Effector memory CD8-positive, alpha-beta T cell (primary cell): Measurements from ENCODE around the gene MCU.
"Not testable (repeated sequence)": the region's sequence is repeated elsewhere in the genome, so short reads cannot be mapped to it uniquely, and the experiment has no call there.

Source experiments
- ATAC-seq: fragments of 150-1000 bp; cut with Tn5 transposase; replicated peaks from 2 replicates; pipeline ENCODE4 v1.10.0; 2021; ENCODE audit warnings: mild to moderate bottlenecking, moderate library complexity
- DNase-seq, 3 experiments: peaks; one replicate each; pipeline ENCODE4 v3.0.0; 2021
- H3K27ac Mint-ChIP-seq, 2 donors: one replicate each; pipeline ENCODE4 v1.8.0; 2022; ENCODE audit warnings: mild to moderate bottlenecking in 2 of 2, mixed read lengths in 2 of 2, moderate library complexity in 2 of 2
- H3K27me3 Mint-ChIP-seq, 2 donors: one replicate each; pipeline ENCODE4 v1.8.0; 2022; ENCODE audit warnings: mixed read lengths in 2 of 2
- H3K36me3 Mint-ChIP-seq: one replicate; pipeline ENCODE4 v1.8.0; 2022; ENCODE audit warnings: mild to moderate bottlenecking, moderate library complexity, mixed read lengths; ENCODE audit not compliant: insufficient read depth
- H3K4me1 Mint-ChIP-seq, 2 donors: one replicate each; pipeline ENCODE4 v1.8.0; 2022; ENCODE audit warnings: low read depth in 2 of 2, mixed read lengths in 2 of 2
- H3K4me3 Mint-ChIP-seq, 2 donors: one replicate each; pipeline ENCODE4 v1.8.0; 2022; ENCODE audit warnings: mild to moderate bottlenecking in 2 of 2, mixed read lengths in 2 of 2, moderate library complexity in 2 of 2
- H3K9me3 Mint-ChIP-seq, 2 donors: one replicate each; pipeline ENCODE4 v1.8.0; 2022; ENCODE audit warnings: mixed read lengths in 2 of 2
- total RNA-seq, 9 experiments: gene quantifications; one replicate each; lab custom pipeline; 2026; lab: John Stamatoyannopoulos, UW

MCU gene, protein sequence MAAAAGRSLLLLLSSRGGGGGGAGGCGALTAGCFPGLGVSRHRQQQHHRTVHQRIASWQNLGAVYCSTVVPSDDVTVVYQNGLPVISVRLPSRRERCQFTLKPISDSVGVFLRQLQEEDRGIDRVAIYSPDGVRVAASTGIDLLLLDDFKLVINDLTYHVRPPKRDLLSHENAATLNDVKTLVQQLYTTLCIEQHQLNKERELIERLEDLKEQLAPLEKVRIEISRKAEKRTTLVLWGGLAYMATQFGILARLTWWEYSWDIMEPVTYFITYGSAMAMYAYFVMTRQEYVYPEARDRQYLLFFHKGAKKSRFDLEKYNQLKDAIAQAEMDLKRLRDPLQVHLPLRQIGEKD
- 13.5 to 21.3 (median 16.0) reads per million in 9 experiments for total RNA-seq

DNA sequence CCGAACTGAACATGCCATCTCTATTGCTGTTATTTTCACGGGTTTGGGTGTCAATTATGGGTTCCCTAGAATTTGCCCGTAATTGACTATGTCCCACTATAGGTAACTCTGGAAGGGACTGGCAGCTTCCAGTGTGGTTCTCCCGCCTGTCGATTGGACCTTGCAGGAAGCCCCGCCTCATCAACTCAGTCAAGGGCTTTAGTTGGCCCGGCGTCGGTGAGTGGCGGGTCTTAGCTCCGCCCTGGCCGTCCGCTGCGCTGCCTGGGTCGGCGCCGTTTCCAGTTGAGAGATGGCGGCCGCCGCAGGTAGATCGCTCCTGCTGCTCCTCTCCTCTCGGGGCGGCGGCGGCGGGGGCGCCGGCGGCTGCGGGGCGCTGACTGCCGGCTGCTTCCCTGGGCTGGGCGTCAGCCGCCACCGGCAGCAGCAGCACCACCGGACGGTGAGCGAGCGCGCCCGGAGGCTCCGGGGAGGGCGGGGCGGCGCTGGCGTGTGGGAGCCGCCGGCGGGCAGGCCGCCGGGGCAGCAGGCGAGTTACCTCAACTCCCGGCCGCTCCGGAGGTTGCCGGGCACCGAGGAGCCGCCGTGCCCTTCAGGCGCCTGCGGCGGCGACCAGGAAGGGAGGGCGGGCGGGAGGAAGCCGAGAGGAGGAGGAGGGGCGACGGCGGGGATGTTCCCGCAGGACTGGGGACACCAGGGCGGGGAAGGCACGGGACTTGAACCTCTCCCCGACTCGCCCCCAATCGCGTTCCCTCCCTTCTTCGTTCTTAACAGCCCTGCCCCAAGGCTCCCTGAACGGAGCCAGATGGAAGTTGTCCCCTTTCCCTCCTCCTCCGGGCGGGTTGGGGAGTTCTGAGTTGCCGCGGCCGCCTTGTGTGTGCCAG is at the start of gene MCU:
MCU (plus strand) TSS at position 281 of the 881 bp plus-strand sequence; CDS start at position 290, 9 bp downstream.
- peaks cover 4 to 8% of the 10 kb centered on the region in 2 donors for H3K27me3 Mint-ChIP-seq
- peak within 1 kb of the TSS; percentile 59 to 74 for H3K27ac Mint-ChIP-seq
- H3K36me3 Mint-ChIP-seq, result peaks cover 3% of the 10 kb centered on the region
- H3K4me3 Mint-ChIP-seq, result peak within 1 kb of the TSS; percentile 78 to 85
- peaks cover 15 to 27% of the 10 kb centered on the region in 2 donors for H3K4me1 Mint-ChIP-seq
- H3K9me3 Mint-ChIP-seq, result no peaks in the 10 kb centered on the region
- DNase-seq (peak; percentile 85 to 91 (median 89)), ATAC-seq (peak; percentile 93)

DNA sequence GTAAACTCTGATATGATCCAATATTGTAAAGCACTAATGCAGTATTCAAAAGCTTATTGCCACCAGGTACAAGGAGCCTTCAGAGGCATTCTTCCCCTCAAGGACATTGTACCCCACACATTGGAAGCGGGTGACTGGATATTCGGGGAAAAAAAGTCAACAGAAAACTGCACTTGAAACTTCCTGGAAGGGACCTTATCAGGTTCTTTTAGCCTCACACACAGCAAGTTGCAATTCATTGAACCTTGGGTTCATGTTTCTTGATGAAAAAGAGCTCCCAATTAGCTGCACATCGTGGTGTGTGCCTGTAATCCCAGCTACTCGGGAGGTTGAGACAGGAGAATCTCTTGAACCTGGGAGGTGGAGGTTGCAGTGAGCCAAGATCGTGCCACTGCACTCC is 49.6 kb upstream of the MCU start:
- H3K36me3 Mint-ChIP-seq, result no peaks in the 10 kb centered on the region
- H3K4me1 Mint-ChIP-seq, result no peaks in the 10 kb centered on the region
- no peaks in the 10 kb centered on the region for H3K9me3 Mint-ChIP-seq

DNA sequence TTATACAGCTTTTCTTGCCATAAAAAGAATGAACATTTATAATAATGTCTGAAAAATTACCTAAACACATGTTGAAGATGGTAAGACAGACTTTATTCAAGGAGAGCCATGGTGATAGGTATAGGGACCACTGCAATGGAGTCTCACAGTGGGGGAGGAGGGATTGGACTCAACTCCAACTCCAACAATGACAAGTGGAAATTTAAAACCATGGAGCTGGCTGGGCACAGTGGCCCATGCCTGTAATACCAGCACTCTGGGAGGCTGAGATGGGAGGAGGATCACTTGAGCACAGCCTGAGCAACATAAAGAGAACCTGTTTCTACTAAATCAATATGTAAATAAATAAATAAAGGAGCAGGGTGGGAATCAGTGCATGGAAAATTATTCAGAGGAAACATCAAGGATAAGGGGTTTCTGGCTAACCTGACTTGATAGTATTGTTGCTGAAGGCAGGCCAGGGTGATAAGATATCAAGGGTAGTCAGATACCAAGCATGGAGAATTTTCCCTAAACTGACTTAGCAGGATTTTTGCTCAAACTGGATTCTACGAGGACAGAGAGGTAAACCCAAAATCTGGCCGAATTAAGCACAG is 46.6 kb upstream of the MCU start:
- no peak for DNase-seq
- Mint-ChIP-seq H3K4me3 (no peak overlapping the region), H3K36me3 (no peaks in the 10 kb centered on the region), H3K27me3 (peaks cover 0 to 6% of the 10 kb centered on the region in 2 donors), H3K4me1 (no peaks in the 10 kb centered on the region), H3K9me3 (no peaks in the 10 kb centered on the region), H3K27ac (no peak overlapping the region)
- no peak for ATAC-seq

More for the DNA sequence above, 49.6 kb upstream of the MCU start:
- no peak for ATAC-seq
- H3K27ac Mint-ChIP-seq, result no peak overlapping the region
- H3K4me3 Mint-ChIP-seq, result no peak overlapping the region
- DNase-seq, result no peak
- H3K27me3 Mint-ChIP-seq, result peaks cover 0 to 6% of the 10 kb centered on the region in 2 donors

DNA sequence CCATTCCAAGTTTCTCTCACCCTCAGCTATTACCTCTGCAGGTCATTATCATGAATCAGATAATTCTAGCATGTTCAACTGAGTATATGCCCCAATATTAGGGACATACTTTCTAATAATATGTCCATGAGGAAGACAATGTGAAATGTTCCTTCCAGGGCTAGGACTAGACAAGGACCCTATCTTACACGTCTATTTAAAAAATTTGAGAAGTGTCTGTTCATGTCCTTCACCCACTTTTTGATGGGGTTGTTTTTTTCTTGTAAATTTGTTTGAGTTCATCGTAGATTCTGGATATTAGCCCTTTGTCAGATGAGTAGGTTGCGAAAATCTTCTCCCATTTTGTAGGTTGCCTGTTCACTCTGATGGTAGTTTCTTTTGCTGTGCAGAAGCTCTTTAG is 45.0 kb upstream of the MCU start:
- H3K4me1 Mint-ChIP-seq, DNase-seq, H3K27ac Mint-ChIP-seq, H3K9me3 Mint-ChIP-seq, ATAC-seq, H3K27me3 Mint-ChIP-seq, H3K36me3 Mint-ChIP-seq, H3K4me3 Mint-ChIP-seq: not testable (repeated sequence)

DNA sequence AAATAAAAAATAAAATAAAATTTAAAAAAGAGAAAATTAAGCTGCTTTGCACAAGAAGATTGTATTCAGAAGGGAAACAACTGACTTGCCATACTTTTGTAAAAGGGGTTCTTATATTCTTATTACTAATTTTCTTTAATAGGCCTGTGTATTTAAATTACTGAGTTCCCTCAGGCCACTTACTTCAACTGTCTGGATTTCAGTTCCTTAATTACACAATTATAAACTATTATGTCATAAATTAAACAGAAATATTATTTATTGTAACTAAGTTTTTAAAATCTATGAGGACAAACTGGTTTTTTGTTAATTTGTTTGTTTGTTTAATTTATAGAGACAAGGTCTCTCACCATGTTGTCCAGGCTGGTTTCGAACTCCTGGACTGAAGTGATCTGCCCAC is 43.6 kb upstream of the MCU start:
- no peak overlapping the region for H3K4me3 Mint-ChIP-seq
- DNase-seq (no peak), ATAC-seq (no peak)
- no peaks in the 10 kb centered on the region for H3K4me1 Mint-ChIP-seq
- no peaks in the 10 kb centered on the region for H3K36me3 Mint-ChIP-seq
- peaks cover 0 to 6% of the 10 kb centered on the region in 2 donors for H3K27me3 Mint-ChIP-seq
- H3K27ac Mint-ChIP-seq, result no peak overlapping the region
- H3K9me3 Mint-ChIP-seq, result no peaks in the 10 kb centered on the region

DNA sequence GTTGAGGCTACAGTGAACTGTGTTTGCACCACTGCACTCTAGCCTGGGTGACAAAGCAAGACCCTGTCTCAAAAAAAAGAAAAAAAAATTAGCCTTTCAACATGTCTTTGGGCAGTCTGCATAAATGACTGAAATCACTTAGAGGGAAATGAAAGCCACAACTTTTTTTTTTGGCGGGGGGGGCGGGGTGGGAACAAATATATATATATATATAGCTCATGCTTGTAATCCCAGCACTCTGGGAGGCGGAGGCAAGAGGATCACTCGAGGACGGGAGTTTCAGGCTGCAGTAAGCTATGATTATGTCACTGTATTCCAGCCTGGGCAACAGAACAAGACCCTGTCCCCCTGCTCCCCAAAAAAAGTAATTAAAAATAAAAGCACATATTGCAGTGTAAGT is 42.7 kb upstream of the MCU start:
- DNase-seq (no peak), ATAC-seq (no peak)
- Mint-ChIP-seq H3K27ac (no peak overlapping the region), H3K9me3 (no peaks in the 10 kb centered on the region), H3K36me3 (no peaks in the 10 kb centered on the region), H3K27me3 (peaks cover 0 to 6% of the 10 kb centered on the region in 2 donors), H3K4me3 (no peak overlapping the region), H3K4me1 (no peaks in the 10 kb centered on the region)

DNA sequence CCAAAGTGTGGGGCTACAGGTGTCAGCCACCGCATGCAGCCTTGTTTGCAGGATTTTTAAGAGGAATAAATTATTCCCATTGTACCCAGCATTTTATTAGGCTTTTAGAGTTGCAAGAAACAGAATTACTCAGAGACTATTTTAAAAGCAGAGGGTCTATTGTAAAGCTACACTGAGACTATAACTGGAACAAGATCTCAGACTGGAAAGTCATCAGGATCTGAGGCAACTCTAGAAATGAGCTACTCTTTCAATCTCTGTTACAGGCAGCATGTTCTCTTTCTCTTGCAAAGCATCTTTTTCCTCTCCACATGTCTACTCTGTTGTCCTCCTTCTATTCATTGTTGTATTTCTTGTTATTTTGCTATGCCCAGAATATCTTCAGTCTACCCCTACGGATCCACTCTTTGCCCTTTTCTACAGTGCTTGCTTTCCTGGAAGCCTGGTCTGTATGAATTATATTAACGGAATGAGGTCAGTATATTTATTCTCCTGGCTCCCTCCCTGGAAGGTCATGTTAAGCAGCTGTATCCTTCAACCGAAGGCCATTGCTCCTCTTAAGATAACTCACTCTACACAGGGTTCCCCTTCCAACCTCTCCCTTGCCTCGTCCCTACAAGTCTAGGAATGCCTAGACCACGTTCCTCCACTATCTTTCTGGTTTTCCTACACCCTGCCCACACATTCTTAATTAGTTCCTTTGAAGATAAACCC is 38.4 kb upstream of the MCU start:
- ATAC-seq, result no peak
- no peaks in the 10 kb centered on the region for H3K36me3 Mint-ChIP-seq
- H3K9me3 Mint-ChIP-seq, result no peaks in the 10 kb centered on the region
- no peaks in the 10 kb centered on the region for H3K4me1 Mint-ChIP-seq
- no peaks in the 10 kb centered on the region for H3K27me3 Mint-ChIP-seq
- no peak overlapping the region for H3K4me3 Mint-ChIP-seq
- no peak overlapping the region for H3K27ac Mint-ChIP-seq
- no peak for DNase-seq

DNA sequence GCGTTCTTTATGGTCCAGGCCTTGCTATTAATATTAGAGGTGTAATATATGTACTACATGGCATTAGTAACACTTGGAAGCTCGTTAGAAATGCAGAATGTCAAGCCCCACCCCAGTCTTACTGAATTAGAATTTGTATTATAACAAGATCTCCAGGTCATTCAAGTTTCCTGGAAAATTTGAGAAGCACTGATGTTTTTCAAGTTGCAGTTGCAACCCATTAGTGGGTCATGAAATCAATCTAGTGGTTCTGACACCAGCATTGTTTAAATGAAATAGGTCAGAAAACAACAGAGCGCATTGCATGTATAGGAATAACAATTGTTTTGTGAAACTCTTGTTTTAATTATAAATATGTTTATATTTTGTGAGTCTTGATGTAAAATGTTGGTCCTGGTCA is 37.2 kb upstream of the MCU start:
- peaks cover 0 to 9% of the 10 kb centered on the region in 2 donors for H3K27me3 Mint-ChIP-seq
- H3K36me3 Mint-ChIP-seq, result no peaks in the 10 kb centered on the region
- H3K9me3 Mint-ChIP-seq, result no peaks in the 10 kb centered on the region
- H3K4me3 Mint-ChIP-seq, result no peak overlapping the region
- DNase-seq (no peak), ATAC-seq (no peak)
- no peak overlapping the region for H3K27ac Mint-ChIP-seq
- no peaks in the 10 kb centered on the region for H3K4me1 Mint-ChIP-seq

DNA sequence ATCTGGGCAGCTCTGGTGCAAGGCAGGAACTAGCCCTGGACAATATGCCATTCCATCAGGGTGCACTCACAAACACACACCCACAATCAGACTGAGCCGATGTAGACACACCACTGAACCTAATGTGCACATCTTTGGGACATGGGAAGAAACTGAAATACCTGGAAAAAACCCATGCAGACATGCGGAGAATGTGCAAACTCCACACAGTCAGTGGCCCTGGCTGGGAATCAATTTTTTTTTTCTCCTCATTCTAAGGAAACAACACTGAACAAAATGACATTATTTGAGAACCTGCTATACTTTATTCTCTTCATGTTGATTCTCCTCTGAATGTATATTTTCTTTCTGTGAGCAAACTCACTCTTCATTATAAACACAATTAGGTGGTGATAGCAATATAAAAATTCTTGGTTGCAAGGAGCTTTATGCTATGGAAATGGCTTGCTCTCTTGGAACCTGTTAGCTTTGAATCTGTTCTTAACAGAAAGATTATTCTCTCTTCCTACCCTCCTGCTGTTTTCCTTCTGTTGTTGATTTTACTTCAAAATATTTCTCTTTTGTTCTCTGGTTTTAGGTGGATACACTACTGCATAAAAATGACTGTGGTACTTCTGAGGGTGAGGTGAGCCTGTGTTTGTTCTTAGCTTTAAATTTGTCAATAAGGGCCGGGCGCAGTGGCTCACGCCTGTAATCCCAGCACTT is 33.1 kb upstream of the MCU start:
- Mint-ChIP-seq H3K9me3 (no peaks in the 10 kb centered on the region), H3K36me3 (no peaks in the 10 kb centered on the region), H3K4me1 (no peaks in the 10 kb centered on the region), H3K27me3 (peaks cover 0 to 9% of the 10 kb centered on the region in 2 donors), H3K27ac (no peak overlapping the region), H3K4me3 (no peak overlapping the region)
- no peak for DNase-seq
- no peak for ATAC-seq

DNA sequence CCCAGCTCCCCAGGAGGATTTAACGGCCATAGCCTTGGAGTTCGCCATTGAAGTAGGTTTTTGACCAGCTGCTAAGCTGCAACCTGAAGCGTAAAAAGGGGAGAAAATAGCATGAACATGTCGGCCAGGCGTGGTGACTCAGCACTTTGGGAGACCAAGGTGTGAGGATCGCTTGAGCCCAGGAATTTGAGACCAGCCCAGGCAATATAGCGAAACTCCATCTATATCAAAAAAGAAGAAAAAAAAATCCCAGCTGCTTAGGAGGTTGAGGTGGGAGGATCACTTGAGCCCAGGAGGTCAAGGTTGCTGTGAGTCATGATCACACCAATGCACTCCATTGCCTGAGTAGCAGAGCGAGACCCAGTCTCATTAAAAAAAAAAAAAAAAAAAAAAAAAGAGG is 32.2 kb upstream of the MCU start:
- Mint-ChIP-seq H3K4me3 (no peak overlapping the region), H3K27me3 (peaks cover 0 to 9% of the 10 kb centered on the region in 2 donors), H3K27ac (no peak overlapping the region), H3K36me3 (no peaks in the 10 kb centered on the region), H3K4me1 (no peaks in the 10 kb centered on the region), H3K9me3 (no peaks in the 10 kb centered on the region)
- no peak for ATAC-seq
- DNase-seq, result no peak

DNA sequence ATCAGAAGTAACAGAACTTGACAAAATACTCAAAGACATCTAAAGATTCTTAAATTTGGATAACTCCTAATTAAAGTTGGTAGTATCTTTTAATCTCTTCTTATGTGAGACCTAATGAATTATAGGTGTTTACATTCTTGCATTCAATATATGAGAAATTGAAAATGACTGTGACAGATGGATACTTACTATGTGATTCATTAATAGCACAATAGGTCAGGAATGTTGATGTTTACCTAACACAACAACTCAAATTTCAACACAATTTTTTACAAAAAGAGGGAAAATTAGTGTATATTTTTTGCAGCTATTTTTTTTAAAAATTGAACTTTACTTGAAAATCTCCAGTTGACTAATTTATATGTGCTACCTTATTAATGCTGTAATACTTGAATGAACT is 31.7 kb upstream of the MCU start:
- ATAC-seq, result no peak
- Mint-ChIP-seq H3K4me3 (no peak overlapping the region), H3K36me3 (no peaks in the 10 kb centered on the region), H3K27me3 (peaks cover 0 to 9% of the 10 kb centered on the region in 2 donors), H3K27ac (no peak overlapping the region), H3K4me1 (no peaks in the 10 kb centered on the region), H3K9me3 (no peaks in the 10 kb centered on the region)
- DNase-seq, result no peak

DNA sequence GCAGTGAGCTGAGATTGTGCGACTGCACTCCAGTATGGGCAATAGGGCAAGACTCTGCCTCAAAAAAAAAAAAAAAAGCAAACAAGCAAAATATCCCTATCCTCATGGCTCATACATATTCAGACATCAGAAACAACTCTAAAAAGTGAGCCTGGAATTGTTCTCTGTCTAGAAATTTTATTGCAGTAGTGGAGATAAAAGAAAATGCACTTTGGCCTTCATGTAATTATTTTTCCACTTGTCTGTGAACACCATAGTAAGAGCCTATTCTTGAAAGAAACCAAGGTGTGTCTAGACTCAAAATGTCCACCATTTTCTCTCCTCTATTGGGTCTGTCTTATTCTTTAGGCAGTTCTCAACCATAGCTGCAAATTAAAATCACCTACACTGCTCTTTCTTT is 30.5 kb upstream of the MCU start:
- no peaks in the 10 kb centered on the region for H3K9me3 Mint-ChIP-seq
- no peak for DNase-seq
- H3K27me3 Mint-ChIP-seq, result peaks cover 0 to 9% of the 10 kb centered on the region in 2 donors
- no peak for ATAC-seq
- no peak overlapping the region for H3K4me3 Mint-ChIP-seq
- no peaks in the 10 kb centered on the region for H3K36me3 Mint-ChIP-seq
- H3K27ac Mint-ChIP-seq, result no peak overlapping the region
- H3K4me1 Mint-ChIP-seq, result no peaks in the 10 kb centered on the region
